ENCODE results near the gene SH3TC1. TPM values are rescaled to one million over a fixed set of nuclear protein-coding genes. Genes with fewer than 3 reads are reported as not detected.

The SH3TC1 gene
- total and polyA plus RNA-seq, 9 donors = 6.8 to 21.3 (median 9.8) TPM

DNA sequence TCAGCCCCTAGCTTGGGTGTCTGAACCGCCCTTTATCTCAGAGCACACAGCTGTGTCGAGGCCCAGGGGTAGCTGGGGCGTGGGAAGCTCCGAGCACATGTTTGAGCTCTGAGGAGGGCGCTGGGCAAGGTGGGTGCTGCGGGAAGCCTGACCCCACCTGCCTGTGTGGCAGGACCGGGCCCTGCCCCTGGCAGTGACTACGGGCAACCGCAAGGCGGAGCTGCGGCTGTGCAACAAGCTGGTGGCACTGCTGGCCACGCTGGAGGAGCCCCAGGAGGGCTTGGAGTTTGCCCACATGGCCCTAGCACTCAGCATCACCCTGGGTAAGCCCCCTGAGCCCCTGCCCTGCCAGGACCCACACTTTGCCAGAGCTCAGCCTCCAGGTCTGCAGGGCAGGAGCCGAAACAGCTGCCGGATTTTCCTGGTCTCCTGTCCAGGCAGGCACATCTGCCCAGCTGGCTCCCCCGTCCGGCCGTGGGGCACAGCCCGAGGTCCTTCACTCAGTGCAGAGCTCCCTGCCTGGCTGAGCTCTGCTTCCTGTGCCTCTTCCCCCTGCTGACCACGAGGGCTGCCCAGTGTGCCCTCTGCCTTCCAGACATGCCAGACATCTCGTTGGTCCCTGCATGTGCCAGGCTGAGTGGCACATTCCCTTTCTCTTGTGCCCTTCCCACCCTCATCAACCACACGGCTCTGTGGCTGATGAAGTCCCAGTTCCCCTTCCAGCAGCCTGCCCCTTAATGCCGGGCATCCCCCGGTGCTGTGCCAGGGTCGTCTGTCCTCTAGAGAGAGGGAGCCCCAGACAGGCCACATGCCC, 37.2 kb downstream of the SH3TC1 start:
- Histone ChIP-seq H3K27me3 (ENCODE audit: control insufficient read depth, insufficient read depth, low read length) (no peaks in the 10 kb centered on the region), H3K27ac (ENCODE audit: low read length) (no peak overlapping the region), H3K4me1 (ENCODE audit: control insufficient read depth, insufficient read depth, low read length) (peaks cover 26% of the 10 kb centered on the region), H3K4me3 (ENCODE audit: low read length) (no peak overlapping the region), H3K36me3 (ENCODE audit: control insufficient read depth, insufficient read depth, low read length) (peaks cover 11% of the 10 kb centered on the region), H3K9me3 (replicated peaks; ENCODE audit: control insufficient read depth, low read depth, low read length) (no peaks in the 10 kb centered on the region)
- 77% methylated on average over 23 of the region's 24 CpGs for WGBS (ENCODE audit: insufficient coverage)
- no peak for DNase-seq

DNA sequence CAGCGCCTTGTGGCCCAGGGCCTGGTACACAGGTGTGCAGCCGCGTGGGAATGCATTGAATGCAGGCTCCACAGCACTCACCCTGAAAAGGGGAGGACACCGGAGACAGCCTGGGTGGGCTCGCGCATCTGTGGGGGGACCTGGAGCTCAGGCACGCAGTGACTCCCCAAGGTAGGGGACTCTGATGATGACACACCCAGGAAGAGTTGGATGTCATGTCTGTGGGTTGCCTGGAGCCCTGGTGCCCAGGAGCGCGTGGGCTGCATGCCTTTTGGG, 37.8 kb downstream of the SH3TC1 start:
- no peak for DNase-seq
- 91% methylated on average over 9 of the region's 9 CpGs for WGBS (ENCODE audit: insufficient coverage)
- no peak overlapping the region for H3K4me3 ChIP-seq (ENCODE audit: low read length)
- H3K4me1 ChIP-seq (ENCODE audit: control insufficient read depth, insufficient read depth, low read length) = peaks cover 28% of the 10 kb centered on the region
- H3K27me3 ChIP-seq (ENCODE audit: control insufficient read depth, insufficient read depth, low read length) = no peaks in the 10 kb centered on the region
- no peak overlapping the region for H3K27ac ChIP-seq (ENCODE audit: low read length)
- peaks cover 11% of the 10 kb centered on the region for H3K36me3 ChIP-seq (ENCODE audit: control insufficient read depth, insufficient read depth, low read length)
- no peaks in the 10 kb centered on the region for H3K9me3 ChIP-seq (replicated peaks; ENCODE audit: control insufficient read depth, low read depth, low read length)

DNA sequence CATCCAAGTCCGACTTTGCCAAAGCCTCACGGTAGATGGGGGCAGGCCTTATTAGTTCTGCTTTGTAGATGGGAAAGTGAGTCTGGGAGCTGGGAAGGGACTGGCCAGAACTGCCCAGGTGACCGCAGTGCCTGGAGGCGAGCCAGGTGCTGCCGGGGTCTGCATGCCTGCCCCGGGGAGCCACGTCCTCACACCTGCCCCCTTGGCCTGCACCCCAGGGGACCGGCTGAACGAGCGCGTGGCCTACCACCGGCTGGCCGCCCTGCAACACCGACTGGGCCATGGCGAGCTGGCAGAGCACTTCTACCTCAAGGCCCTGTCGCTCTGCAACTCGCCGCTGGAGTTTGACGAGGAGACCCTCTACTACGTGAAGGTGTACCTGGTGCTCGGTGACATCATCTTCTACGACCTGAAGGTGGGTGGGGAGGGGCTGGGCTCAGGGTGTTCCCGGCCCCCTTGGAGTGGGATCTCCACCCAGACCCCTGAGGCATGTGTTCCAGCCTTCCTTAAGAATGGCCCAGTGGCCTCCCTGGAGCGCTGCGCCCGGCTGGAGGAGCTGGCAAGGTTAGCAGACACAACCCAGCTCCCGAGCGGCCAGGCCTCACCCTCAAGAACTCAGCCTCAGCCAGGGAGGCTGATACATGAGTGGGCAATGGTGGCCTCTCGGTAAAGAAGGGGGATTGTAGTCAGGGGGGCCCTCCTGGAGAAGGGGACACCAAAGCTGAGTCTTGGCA, 38.3 kb downstream of the SH3TC1 start:
- Histone ChIP-seq H3K36me3 (ENCODE audit: control insufficient read depth, insufficient read depth, low read length) (peaks cover 11% of the 10 kb centered on the region), H3K27ac (ENCODE audit: low read length) (no peak overlapping the region), H3K4me1 (ENCODE audit: control insufficient read depth, insufficient read depth, low read length) (peaks cover 33% of the 10 kb centered on the region), H3K4me3 (ENCODE audit: low read length) (no peak overlapping the region), H3K9me3 (replicated peaks; ENCODE audit: control insufficient read depth, low read depth, low read length) (no peaks in the 10 kb centered on the region), H3K27me3 (ENCODE audit: control insufficient read depth, insufficient read depth, low read length) (no peaks in the 10 kb centered on the region)
- no peak for DNase-seq
- WGBS (ENCODE audit: insufficient coverage) = 81% methylated on average over 26 of the region's 29 CpGs

DNA sequence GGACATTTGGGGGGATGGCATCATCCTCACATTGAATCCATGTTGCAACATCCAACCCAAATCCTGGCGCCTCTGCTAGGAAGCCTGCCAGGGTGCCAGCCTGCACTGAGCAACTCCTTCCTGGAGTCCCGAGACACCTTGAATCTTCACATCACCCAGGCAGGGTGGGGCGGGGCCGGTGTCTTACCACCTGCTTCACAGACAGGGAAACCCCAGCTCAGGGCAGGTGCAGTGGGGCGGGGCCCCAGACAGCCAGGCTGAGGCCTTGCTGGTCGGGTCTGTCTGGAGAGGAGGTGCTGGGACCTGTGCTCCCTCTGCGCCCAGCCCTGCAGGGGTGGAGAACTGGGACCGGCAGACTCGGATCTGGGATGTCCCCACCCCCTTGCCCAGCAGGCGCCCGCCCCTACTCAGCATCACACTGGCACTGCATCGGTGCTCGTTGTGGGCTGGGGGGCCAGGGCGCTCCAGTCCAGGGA, 39.0 kb downstream of the SH3TC1 start:
- Histone ChIP-seq H3K4me3 (ENCODE audit: low read length) (no peak overlapping the region), H3K27me3 (ENCODE audit: control insufficient read depth, insufficient read depth, low read length) (no peaks in the 10 kb centered on the region), H3K27ac (ENCODE audit: low read length) (no peak overlapping the region), H3K36me3 (ENCODE audit: control insufficient read depth, insufficient read depth, low read length) (peaks cover 11% of the 10 kb centered on the region), H3K9me3 (replicated peaks; ENCODE audit: control insufficient read depth, low read depth, low read length) (no peaks in the 10 kb centered on the region), H3K4me1 (ENCODE audit: control insufficient read depth, insufficient read depth, low read length) (peaks cover 40% of the 10 kb centered on the region)
- no peak for DNase-seq
- WGBS (ENCODE audit: insufficient coverage) = 53% methylated on average over 8 of the region's 14 CpGs

DNA sequence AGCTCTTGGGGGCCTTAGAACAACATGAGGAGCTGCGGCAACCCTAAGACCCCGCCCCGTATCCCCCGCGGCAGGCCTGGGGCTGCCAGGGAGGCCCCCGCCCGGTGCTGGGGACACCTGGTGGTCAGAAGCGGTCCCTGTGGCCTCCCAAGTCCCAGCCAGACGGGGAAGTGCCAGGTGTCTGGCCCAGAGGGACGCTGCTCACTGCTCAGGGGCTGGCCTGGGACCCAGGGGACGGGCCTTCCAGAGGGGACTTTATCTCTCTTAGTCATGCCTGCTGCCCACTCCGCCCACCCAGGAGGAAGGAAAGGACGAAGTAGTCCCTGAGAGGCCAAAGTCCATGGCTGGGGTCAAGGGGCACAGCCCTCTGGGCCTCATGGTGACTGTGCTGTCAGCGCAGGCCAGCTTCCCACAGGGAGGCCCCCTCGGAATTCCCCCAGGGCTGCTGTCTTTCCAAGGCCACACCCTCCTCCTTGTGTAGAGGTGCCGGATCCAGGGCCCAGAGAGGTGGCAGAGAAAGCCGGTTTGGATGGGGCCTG, 39.5 kb downstream of the SH3TC1 start:
- no peaks in the 10 kb centered on the region for H3K9me3 ChIP-seq (replicated peaks; ENCODE audit: control insufficient read depth, low read depth, low read length)
- peaks cover 11% of the 10 kb centered on the region for H3K36me3 ChIP-seq (ENCODE audit: control insufficient read depth, insufficient read depth, low read length)
- no peak for DNase-seq
- 42% methylated on average over 11 of the region's 17 CpGs for WGBS (ENCODE audit: insufficient coverage)
- no peaks in the 10 kb centered on the region for H3K27me3 ChIP-seq (ENCODE audit: control insufficient read depth, insufficient read depth, low read length)
- peaks cover 41% of the 10 kb centered on the region for H3K4me1 ChIP-seq (ENCODE audit: control insufficient read depth, insufficient read depth, low read length)
- H3K27ac ChIP-seq (ENCODE audit: low read length) = no peak overlapping the region
- no peak overlapping the region for H3K4me3 ChIP-seq (ENCODE audit: low read length)

DNA sequence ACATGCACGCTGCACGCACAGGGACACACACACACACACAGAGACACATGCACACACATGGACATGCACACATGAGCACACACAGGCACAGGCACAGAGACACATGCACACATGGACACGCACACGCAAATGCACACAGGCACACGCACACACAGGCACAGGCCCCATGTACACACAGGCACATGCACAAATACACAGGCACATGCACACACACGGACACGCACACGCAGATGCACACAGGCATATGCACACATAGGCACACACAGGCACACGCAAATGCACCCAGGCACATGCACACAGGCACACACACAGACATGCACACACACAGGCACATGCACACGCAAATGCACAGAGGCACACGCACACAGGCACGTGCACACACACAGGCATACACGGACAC, 40.1 kb downstream of the SH3TC1 start:
- peaks cover 41% of the 10 kb centered on the region for H3K4me1 ChIP-seq (ENCODE audit: control insufficient read depth, insufficient read depth, low read length)
- H3K9me3 ChIP-seq (replicated peaks; ENCODE audit: control insufficient read depth, low read depth, low read length) = no peaks in the 10 kb centered on the region
- WGBS (ENCODE audit: insufficient coverage) = 92% methylated on average over 12 of the region's 13 CpGs
- DNase-seq = no peak
- H3K27me3 ChIP-seq (ENCODE audit: control insufficient read depth, insufficient read depth, low read length) = no peaks in the 10 kb centered on the region
- no peak overlapping the region for H3K4me3 ChIP-seq (ENCODE audit: low read length)
- H3K27ac ChIP-seq (ENCODE audit: low read length) = no peak overlapping the region
- H3K36me3 ChIP-seq (ENCODE audit: control insufficient read depth, insufficient read depth, low read length) = peaks cover 10% of the 10 kb centered on the region

DNA sequence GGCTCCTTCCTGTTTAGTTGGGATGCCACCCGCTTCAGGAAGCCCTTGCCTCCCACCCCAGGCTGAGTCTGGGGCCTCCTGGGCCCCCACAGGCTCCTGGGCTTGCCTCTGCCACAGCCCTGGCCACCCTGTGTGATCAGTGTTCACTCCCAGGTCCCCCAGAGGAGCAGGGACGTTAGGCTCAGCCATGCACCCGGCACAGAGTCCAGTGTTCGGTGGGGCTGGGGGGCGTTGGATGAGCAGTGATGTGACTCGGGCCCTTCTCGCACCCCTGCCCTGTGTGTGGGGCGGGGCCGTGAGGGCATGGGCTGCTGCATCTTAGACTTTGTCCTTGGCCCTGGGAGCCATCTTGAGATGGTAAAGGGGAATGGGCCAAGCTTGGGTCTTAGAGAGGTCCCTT, 40.6 kb downstream of the SH3TC1 start:
- no peaks in the 10 kb centered on the region for H3K9me3 ChIP-seq (replicated peaks; ENCODE audit: control insufficient read depth, low read depth, low read length)
- WGBS (ENCODE audit: insufficient coverage) = 80% methylated on average over 9 of the region's 9 CpGs
- DNase-seq = no peak
- peaks cover 41% of the 10 kb centered on the region for H3K4me1 ChIP-seq (ENCODE audit: control insufficient read depth, insufficient read depth, low read length)
- peaks cover 6% of the 10 kb centered on the region for H3K36me3 ChIP-seq (ENCODE audit: control insufficient read depth, insufficient read depth, low read length)
- no peak overlapping the region for H3K4me3 ChIP-seq (ENCODE audit: low read length)
- no peaks in the 10 kb centered on the region for H3K27me3 ChIP-seq (ENCODE audit: control insufficient read depth, insufficient read depth, low read length)
- H3K27ac ChIP-seq (ENCODE audit: low read length) = no peak overlapping the region

DNA sequence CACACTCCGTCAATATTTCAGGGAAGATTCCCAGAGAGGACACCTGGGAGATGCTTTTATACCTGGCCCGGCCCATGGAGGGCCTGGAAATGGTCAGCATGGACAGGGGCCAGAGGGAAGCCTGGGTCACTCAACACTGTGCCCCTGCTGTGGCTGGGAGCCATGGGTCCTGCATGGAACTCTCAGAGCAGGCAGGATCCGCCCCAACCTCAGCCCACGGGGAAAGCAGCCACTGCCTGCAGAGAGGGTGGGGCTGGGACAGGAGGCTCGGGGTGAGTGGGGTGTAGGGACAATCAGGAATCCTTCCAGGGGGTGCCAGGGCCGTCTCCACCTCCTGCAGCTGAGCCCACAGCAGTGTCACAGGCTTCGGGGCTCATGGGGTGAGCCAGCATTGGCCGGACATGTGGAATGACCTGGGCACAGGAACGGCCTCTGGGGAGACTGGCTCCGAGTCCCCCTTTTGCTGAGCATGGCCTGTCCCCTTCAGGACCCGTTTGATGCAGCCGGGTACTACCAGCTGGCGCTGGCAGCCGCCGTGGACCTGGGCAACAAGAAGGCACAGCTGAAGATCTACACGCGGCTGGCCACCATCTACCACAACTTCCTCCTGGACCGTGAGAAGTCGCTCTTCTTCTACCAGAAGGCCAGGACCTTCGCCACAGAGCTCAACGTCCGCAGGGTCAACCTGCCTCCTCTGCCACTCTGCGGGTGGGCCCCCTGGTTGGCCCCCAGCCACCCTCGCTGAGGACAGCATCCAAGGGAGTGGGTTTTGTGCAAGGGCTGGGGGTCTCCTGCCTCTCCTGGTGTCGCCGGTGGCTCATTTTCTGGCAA, 41.3 kb downstream of the SH3TC1 start:
- H3K36me3 ChIP-seq (ENCODE audit: control insufficient read depth, insufficient read depth, low read length) = peaks cover 4% of the 10 kb centered on the region
- no peaks in the 10 kb centered on the region for H3K27me3 ChIP-seq (ENCODE audit: control insufficient read depth, insufficient read depth, low read length)
- WGBS (ENCODE audit: insufficient coverage) = 71% methylated on average over 24 of the region's 26 CpGs
- no peak overlapping the region for H3K4me3 ChIP-seq (ENCODE audit: low read length)
- H3K9me3 ChIP-seq (replicated peaks; ENCODE audit: control insufficient read depth, low read depth, low read length) = no peaks in the 10 kb centered on the region
- DNase-seq = no peak
- H3K27ac ChIP-seq (ENCODE audit: low read length) = no peak overlapping the region
- peaks cover 34% of the 10 kb centered on the region for H3K4me1 ChIP-seq (ENCODE audit: control insufficient read depth, insufficient read depth, low read length)

DNA sequence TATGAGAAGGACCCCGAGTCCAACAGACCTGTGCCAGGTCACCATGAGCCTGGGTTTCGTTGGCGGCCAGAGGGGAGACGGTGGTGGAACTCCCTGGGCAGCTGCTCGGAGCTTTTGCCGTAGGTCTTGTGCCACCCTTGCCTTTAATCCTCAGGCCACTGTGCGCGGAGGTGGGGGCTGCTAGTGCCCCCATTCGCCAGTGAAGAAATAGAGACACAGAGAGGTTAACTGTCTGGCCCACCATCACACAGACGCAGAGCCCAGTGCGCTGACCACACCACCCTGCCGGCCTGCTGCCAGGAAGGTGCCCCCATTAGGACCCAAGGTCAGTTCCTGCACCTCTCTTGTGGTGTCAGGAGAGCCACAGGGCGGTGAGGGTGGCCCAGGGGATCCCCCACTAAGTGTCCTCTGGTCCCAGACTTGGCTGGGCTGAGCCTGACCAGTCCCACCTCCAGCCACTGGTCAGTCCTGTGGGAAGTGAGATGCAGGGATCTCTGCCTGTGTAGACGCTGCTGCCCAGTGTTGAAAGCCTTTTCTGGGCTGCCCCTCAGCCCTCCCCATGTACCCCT, 42.2 kb downstream of the SH3TC1 start:
- Histone ChIP-seq H3K4me1 (ENCODE audit: control insufficient read depth, insufficient read depth, low read length) (peaks cover 27% of the 10 kb centered on the region), H3K36me3 (ENCODE audit: control insufficient read depth, insufficient read depth, low read length) (peaks cover 4% of the 10 kb centered on the region), H3K9me3 (replicated peaks; ENCODE audit: control insufficient read depth, low read depth, low read length) (no peaks in the 10 kb centered on the region), H3K27me3 (ENCODE audit: control insufficient read depth, insufficient read depth, low read length) (no peaks in the 10 kb centered on the region), H3K4me3 (ENCODE audit: low read length) (no peak overlapping the region), H3K27ac (ENCODE audit: low read length) (no peak overlapping the region)
- no peak for DNase-seq
- WGBS (ENCODE audit: insufficient coverage) = 92% methylated on average over 13 of the region's 14 CpGs

All from muscle of leg (tissue), 11 donors.